Activated CD4-positive, alpha-beta T cell treated with anti-CD3 and anti-CD28 coated beads for 1 hour (primary cell): Measurements from ENCODE around the gene ROBO1.
"Not testable (repeated sequence)": the region's sequence is repeated elsewhere in the genome, so short reads cannot be mapped to it uniquely, and the experiment has no call there.

Source experiments
- DNase-seq: peaks from one replicate; pipeline ENCODE4 v3.0.0-alpha.2; 2020

The ROBO1 gene

DNA sequence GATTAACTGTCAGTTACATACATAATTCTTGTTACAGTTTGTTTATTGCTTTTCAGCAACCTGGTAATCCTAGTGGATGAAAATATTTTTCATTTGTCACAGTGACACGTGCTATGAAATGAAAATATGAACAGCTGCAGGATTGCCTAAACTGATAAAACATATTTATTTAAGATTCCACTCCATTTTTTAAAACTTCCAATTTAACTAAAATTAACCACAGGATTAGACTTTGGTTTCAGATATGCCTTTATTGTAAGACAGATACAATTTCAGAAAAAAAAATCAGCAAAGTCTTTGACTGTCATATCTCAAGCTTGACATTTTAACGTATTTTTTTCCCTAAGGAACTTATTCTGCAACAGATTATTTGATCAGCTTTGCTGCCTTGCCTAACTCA is 550.7 kb downstream of the ROBO1 start:
- no peak for DNase-seq

DNA sequence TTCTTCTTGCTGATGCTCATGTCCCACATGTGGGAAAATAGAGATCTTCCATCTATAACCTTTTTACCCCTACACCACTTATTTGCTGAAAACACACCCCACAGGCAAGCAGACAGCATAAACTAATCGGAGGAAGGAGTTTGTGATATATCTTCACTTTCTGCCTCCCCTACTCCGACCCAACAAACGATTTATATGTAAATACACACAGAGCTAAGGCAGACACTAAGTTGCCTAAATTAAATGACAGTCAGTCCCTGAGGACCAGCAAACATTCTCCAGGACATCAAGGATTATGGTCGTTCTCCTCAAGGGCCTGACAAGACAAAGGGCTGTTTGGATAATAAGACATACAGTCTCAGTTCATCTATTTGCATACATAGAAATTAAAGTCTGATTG is 552.5 kb downstream of the ROBO1 start:
- no peak for DNase-seq

GRCh38 chr3:79211586-79212359 is 556.0 kb downstream of the ROBO1 start:
- no peak for DNase-seq

GRCh38 chr3:79204351-79204750 is 563.4 kb downstream of the ROBO1 start:
- no peak for DNase-seq

GRCh38 chr3:79203144-79203519 is 564.7 kb downstream of the ROBO1 start:
- no peak for DNase-seq

GRCh38 chr3:79202471-79203143 is 565.2 kb downstream of the ROBO1 start:
- DNase-seq: no peak

- no peak for DNase-seq
These were observed 567.3 kb downstream of the ROBO1 start for GRCh38 chr3:79200456-79200855.

- no peak for DNase-seq
These were observed 567.8 kb downstream of the ROBO1 start for GRCh38 chr3:79199966-79200365.

- DNase-seq: no peak
These were observed 580.4 kb downstream of the ROBO1 start for GRCh38 chr3:79187426-79187825.

DNA sequence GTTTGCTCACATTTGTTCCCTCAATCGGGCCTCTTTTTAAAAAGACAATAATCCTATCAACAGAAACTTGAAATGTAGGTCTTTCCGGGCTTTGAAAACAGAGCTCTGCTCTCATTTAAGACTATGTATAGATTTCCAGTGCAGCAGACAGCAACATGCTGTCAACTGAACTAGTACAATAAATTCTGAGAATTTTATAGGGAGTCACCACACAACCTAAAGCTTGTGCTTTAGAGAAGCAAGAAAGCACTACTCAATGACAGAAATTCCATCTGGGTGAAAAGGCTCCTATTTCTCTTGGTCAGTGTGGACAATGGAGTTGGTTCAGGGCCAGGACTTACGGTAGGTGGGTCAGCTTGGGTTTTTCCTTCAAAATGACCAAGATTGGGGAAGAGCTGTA is 583.5 kb downstream of the ROBO1 start:
- DNase-seq: no peak

GRCh38 chr3:79183496-79183895 is 584.3 kb downstream of the ROBO1 start:
- DNase-seq: no peak

GRCh38 chr3:79178471-79179180 is 589.2 kb downstream of the ROBO1 start:
- no peak for DNase-seq

- no peak for DNase-seq
These were observed 591.9 kb downstream of the ROBO1 start for GRCh38 chr3:79175870-79176269.

GRCh38 chr3:79173259-79173658 is 594.5 kb downstream of the ROBO1 start:
- DNase-seq: not testable (repeated sequence)

DNA sequence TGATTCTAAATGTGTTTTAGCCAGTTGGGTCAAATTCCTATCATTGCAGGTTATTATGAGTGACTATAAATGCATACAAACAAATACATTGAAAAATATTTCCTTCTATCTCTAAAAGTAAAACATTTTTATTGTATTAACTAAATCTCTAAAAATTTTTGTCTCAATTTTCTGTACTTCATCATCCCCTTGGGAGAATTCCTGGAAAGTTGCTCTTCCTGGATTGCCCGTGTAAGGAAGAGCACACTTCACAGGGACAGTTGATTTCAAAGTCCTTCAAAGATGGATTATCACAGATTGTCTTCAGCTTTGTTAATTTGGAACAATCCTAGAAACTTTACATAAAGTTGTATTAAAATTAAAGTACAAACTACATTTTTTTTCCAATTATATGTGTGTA is 595.6 kb downstream of the ROBO1 start:
- no peak for DNase-seq

DNA sequence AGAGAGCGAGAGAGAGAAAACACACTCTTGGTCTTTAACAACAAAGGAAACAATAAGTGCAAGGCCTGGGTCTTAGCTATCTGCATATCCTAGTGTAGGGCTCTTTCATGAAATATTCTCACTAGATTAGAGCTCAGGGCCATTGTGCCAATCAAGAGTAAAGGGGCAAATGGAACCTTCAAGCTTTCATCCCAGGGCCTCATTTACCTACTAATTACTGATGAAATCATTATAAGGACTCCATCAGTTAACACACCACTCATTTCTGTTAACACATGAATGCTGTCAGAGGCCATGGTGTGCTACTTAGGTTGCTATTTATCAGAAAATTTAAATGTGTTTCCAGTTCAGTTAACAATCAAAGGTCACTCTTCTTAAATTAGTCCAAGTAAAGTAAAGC is 597.8 kb downstream of the ROBO1 start:
- DNase-seq: no peak

- DNase-seq: no peak
These were observed 600.0 kb downstream of the ROBO1 start for GRCh38 chr3:79167651-79168416.

- no peak for DNase-seq
These were observed 605.1 kb downstream of the ROBO1 start for GRCh38 chr3:79162653-79163052.

- DNase-seq: no peak
These were observed 605.9 kb downstream of the ROBO1 start for GRCh38 chr3:79161941-79162340.

GRCh38 chr3:79160421-79160820 is 607.4 kb downstream of the ROBO1 start:
- DNase-seq: no peak

DNA sequence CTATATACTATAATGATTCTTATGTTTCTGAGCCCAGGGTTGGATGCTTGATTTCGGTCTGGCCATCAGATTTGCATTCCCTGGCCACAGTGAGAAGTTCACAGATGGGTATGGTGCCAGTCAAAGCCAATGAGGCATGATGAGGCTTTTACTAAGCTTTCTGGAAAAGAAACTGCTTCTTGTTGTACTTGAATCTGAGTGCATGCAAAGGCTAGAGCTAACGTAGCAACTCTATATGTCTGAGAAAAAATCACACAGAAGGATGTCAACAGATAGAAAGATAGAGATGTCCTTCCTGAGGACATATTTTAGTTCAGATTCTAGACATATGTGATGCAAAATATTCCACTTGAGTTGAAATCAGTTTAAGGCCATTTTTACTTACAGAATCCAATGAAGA is 608.1 kb downstream of the ROBO1 start:
- no peak for DNase-seq

GRCh38 chr3:79157191-79157590 is 610.6 kb downstream of the ROBO1 start:
- DNase-seq: no peak

GRCh38 chr3:79154865-79155264 is 612.9 kb downstream of the ROBO1 start:
- no peak for DNase-seq
